Measurements from ENCODE around the gene PXN.

DNA sequence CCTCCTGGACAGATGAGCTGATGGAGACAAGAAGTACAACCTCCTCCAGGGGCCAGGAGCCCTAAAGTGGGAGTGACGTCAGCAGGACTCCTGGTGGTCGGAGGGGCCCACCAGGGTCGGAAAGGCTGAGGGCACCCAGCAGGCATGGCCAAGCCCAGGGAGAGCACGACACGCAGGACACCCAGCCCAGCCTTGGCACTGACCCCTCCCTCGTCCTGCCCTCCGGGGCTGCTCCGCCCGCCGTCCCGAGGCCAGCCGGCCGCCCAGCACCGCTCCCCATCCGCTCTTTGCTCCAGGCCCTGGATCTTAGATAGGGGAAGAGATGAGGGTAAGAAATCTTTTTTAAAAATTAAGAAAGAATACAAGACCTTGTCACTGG is 50.2 kb downstream of the PXN start:
- TF ChIP-seq ARNTL (CRISPR knock-in tag; IDR thresholded peaks at IDR 0.05; ENCODE audit: borderline replicate concordance, low read depth) (no peak), CSDC2 (CRISPR knock-in tag; IDR thresholded peaks at IDR 0.05) (no peak), SNAI2 (CRISPR knock-in tag; IDR thresholded peaks at IDR 0.05) (no peak), ZNF70 (CRISPR knock-in tag; IDR thresholded peaks at IDR 0.05) (no peak), ZNF8 (CRISPR knock-in tag; IDR thresholded peaks at IDR 0.05) (no peak)

Data from SK-N-SH treated with all-trans-retinoic acid at 6 μM for 48 hours (cell line).